Upper lobe of left lung (tissue), 4 donors: ENCODE data around the gene SCARB1.

ENCODE experiments used
- CTCF ChIP-seq, 6 experiments: fragments of 450-650 bp in 4 of 6; fragments of 200-600 bp in 2 of 6; sonication (generic) in 2 of 6; IDR thresholded peaks; one replicate each; pipeline ENCODE4 v1.5.1; 2016 to 2019; ENCODE audit warnings: antibody characterized with exemption in 6 of 6
- EP300 ChIP-seq, 4 donors: sonication (generic); formaldehyde crosslinking; IDR thresholded peaks; one replicate each; pipeline ENCODE4 v1.5.1; 2017; ENCODE audit warnings: antibody characterized with exemption in 4 of 4, control low read depth in 2 of 4
- POLR2A ChIP-seq, 4 donors: fragments of 450-650 bp; IDR thresholded peaks; one replicate each; pipeline ENCODE4 v1.5.1; 2016 to 2017; ENCODE audit warnings: antibody characterized with exemption in 4 of 4, mild to moderate bottlenecking in 2 of 4
- POLR2AphosphoS5 ChIP-seq, 2 donors: sonication (generic); formaldehyde crosslinking; IDR thresholded peaks; one replicate each; pipeline ENCODE4 v1.5.1; 2017; ENCODE audit warnings: antibody characterized with exemption in 2 of 2

- TF ChIP-seq CTCF (IDR thresholded peaks at IDR 0.05) (no peak), POLR2A (IDR thresholded peaks at IDR 0.05) (no peak), POLR2AphosphoS5 (IDR thresholded peaks at IDR 0.05) (no peak), EP300 (IDR thresholded peaks at IDR 0.05) (no peak)
Measured at GRCh38 chr12:124812979-124813378, 50.7 kb downstream of the SCARB1 start.
